HT-29 (cell line): ENCODE results near the gene SMLR1. TPM values are rescaled to one million over a fixed set of nuclear protein-coding genes. Genes with fewer than 3 reads are reported as not detected.
"Not testable (repeated sequence)": the region's sequence is repeated elsewhere in the genome, so short reads cannot be mapped to it uniquely, and the experiment has no call there.

Source experiments
- DNase-seq: peaks from one replicate; pipeline ENCODE4 v3.0.0-alpha.2; 2015; ENCODE audit warnings: low spot score
- total RNA-seq: library from RNA; depleted of rRNA; stranded (reverse); fragments of >200 nt; shearing (Covaris generic); gene quantifications from 2 replicates; pipeline ENCODE4 v1.2.3, GENCODE V29; 2014; rRNA removed

SMLR1 gene
- not detected in 2 replicates for total RNA-seq

DNA sequence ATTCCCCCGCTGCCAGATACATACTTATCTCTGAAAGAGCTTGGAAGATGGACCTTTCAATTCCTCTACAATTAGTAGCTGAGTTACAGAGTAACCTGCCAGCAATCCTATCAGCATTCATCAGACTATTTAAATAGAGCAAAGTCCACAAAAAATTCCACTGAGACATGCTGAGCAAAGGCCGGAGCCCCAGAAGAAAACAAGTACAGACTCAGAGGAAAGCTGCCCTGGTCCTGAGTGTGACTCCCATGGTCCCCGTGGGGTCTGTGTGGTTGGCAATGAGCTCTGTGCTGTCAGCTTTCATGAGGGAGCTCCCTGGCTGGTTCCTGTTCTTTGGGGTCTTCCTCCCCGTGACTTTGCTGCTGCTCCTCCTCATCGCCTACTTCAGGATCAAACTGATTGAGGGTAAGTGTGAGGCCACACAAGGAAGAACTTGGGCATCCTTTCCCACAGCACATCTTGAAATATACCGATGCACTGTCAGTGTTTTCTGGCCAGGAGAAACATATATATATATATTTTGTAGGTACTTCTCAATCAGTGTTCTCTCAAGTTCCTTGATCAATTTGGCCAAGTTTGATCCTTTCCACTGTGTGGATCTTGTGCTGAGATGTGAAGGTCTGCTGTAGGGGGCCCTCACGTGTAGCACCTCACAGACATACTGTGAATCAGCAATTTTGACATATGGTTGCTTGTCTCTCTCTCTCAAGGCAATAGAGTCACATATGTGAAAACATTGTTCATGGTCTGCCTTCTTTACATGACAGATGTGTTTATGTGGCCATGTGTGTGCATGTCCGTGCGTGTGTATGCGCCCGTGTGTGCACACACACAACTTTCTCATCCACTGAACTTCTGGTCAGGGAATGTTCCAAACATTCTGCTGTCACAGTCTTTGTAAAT is at the start of gene SMLR1:
Gene SMLR1, plus strand, starts transcription at position 160 of the 903 bp plus-strand sequence. Its CDS starts 8 bp downstream, at position 168.
- DNase-seq: no peak

GRCh38 chr6:130778946-130779657 is 48.1 kb upstream of the SMLR1 start:
- DNase-seq: no peak

- DNase-seq: no peak
Observed at GRCh38 chr6:130779658-130780033, 47.6 kb upstream of the SMLR1 start.

DNA sequence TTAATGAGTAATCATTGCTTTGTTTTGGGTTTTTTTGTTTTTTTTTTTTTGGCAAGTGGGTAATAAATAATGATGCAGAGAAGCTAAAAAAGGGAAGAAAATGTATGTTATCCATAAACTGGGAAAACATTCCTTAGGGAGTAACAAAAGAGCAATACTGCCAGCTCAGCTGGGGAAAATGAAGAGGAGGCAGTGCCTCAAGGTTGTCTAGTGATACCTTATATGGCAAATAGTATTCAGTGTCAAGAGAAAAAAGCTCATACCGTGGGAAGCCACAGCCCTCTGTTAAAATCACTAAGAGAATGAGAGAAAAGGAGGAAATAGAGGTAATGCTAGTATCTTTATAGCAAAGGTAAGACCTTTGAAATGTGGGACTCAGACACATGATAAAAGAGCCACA is 47.1 kb upstream of the SMLR1 start:
- no peak for DNase-seq

- DNase-seq: no peak
Observed at GRCh38 chr6:130781557-130781956, 45.6 kb upstream of the SMLR1 start.

- no peak for DNase-seq
Observed at GRCh38 chr6:130783416-130784107, 43.6 kb upstream of the SMLR1 start.

GRCh38 chr6:130787726-130788500 is 39.3 kb upstream of the SMLR1 start:
- no peak for DNase-seq

- no peak for DNase-seq
Observed at GRCh38 chr6:130788954-130789353, 38.3 kb upstream of the SMLR1 start.

GRCh38 chr6:130794010-130794697 is 33.1 kb upstream of the SMLR1 start:
- DNase-seq: no peak

DNA sequence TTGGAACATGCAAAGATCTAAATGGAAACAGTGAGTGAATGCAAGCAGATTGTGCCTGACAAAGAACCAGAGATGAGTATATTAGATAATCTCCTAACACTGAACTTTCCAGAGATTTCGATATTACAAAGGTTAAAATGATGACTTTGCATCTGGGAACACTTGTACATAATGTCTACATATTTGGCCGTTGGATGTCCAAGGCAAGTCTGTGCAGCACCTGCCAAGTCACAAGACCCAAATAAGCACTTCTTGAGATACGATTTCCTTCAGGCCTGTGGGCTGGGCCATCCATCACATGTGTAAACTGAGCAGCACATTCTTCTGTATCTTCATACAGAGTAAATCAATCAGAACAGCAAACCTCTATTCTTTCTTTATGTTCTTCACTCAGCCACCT is 32.5 kb upstream of the SMLR1 start:
- no peak for DNase-seq

DNA sequence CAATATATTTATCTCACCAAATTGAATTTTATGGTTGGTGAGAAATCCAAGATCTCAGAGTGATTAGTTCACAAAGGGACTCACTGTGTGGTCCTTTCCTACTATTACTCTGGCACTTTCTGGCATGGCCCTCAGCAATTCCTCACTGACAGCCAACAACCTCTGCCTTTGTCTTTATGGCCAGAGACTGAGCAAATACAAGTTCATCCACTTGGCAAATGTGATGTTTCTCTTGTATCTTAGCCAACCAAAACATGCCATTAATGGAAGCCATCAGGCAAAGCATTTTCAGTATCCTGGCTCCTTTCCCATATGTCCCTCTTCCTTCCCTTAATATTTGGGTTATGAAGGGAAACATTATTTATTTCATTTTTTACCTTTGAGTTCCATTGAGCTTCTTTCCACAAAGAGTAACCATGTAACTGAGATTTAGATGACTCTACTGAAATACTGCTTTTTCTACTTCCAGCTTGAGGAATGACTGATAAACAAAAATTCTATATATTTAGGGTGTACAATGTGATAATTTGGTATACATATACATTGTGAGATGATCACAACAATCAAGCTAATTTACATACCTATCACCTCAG is 30.8 kb upstream of the SMLR1 start:
- DNase-seq: no peak

GRCh38 chr6:130797061-130797460 is 30.1 kb upstream of the SMLR1 start:
- DNase-seq: no peak

DNA sequence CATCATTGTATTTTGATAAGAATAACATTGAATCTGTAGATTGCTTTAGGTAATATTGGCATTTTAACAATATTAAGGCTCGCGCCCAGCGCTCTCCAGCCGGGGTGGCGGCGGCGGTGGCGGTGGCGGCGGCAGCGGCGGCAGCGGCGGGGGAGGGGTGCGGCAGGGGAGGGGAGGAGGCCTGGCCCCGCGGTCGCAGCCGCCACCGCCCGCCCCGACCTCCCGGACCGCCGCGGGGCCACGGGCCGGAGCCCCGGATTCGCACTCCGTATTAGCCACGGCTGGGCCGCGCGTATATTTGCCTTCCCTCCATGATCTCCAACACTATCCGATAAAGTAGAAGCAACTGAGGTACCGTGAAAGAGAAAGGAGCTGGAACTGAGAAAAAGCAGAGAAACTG is 25.8 kb upstream of the SMLR1 start:
- not testable (repeated sequence) for DNase-seq

DNA sequence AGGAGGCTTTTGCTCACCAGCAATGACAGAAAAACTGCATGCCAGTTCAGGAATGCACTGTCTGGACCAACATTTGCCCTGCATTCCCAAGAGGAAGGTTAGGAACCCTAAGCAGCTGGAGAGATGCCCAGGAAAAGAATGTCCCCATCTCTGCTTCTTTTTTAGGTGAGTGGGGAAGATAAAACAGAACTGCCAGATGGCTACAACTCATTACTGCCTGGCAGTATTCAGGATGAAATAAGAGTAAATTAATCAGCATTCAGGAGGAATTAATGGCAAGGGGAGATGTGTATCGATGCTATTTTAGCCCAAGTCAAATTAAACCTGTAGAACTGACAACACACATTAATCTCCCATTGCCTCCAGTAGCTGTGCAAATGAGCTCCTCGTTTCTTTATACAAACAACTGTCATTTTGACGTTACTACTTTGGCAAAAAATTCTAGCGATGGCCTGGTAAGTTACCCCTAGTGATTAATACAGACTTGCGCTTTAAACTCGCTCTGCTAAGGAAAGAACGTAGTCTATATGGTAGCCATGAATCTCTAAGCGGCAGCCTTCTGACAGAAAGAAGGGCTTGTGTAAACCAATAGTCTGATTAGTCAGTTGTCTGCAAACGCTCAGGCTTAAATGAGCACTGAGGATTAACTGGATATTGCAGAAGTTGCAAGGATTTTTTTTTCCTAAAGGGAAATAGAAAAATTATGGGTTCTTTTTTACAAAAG is 16.7 kb upstream of the SMLR1 start:
- no peak for DNase-seq

DNA sequence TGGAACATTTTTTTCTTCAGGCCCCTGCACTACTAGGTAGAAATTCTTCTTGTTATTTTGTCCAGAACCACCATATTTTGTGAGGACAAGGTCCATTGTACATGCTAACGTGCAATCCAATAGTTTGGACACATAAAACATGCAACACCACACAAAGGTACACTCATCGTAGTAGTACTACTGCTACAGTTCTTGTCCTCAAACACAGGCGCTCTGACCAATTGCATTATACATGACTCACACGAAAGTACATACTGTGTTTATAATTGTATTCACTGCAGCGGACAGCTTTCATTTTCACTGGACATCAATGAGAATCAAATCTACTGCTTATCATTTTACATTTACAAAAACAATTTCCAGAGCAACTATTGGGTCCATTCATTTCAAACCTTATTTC is 15.3 kb upstream of the SMLR1 start:
- no peak for DNase-seq

DNA sequence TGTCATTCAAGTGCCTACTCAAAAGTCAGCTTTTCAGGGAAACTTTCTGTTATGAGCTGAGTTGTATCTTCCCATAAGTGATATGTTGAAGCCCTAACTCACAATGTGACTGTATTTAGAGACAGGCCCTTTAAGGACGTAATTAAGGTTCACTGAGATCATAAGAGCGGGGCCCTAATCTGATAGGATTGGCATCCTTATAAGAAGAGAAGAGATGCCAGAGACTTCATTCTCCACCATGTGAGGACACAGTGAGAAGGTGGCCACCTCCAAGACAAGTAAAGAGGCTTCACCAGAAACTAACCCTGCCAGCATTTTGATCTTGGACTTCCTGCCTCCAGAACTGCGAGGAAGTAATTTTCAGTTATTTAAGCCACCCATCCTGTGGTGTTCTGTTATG is 12.7 kb upstream of the SMLR1 start:
- no peak for DNase-seq

GRCh38 chr6:130815200-130816071 is 11.8 kb upstream of the SMLR1 start:
- DNase-seq: no peak

GRCh38 chr6:130822736-130823135 is 4.5 kb upstream of the SMLR1 start:
- DNase-seq: no peak
